GM12892 (cell line): Measurements from ENCODE around the gene PSME4.

Experiments used
- POLR2A ChIP-seq: IDR thresholded peaks from 2 replicates; pipeline ENCODE4 v1.6.1; 2011; ENCODE audit warnings: low read depth, low read length, control low read depth
- TAF1 ChIP-seq: IDR thresholded peaks from 2 replicates; pipeline ENCODE4 v1.6.1; 2011; ENCODE audit warnings: low read depth, mild to moderate bottlenecking, control low read depth, low read length, borderline replicate concordance

GRCh38 chr2:53945538-53945937 lies 25.3 kb downstream of the PSME4 start:
- no peak for TF ChIP-seq TAF1
- TF ChIP-seq POLR2A = no peak
